Keratinocyte (primary cell): ENCODE results near the gene ZNF195.
"Not testable (repeated sequence)": the region's sequence is repeated elsewhere in the genome, so short reads cannot be mapped to it uniquely, and the experiment has no call there.

Source experiments
- CTCF ChIP-seq, 3 experiments: IDR thresholded peaks in 1 of 3; conservative IDR thresholded peaks in 1 of 3; optimal IDR thresholded peaks in 1 of 3; 2 replicates in 2 of 3; 3 replicates in 1 of 3; pipeline versions ENCODE3 to v1.5.1; 2011; ENCODE audit warnings: low read length in 3 of 3, mild to moderate bottlenecking in 3 of 3, moderate library complexity in 2 of 3, control low read depth in 1 of 3, inconsistent platforms in 1 of 3; ENCODE audit not compliant: insufficient read depth in 2 of 3; ENCODE audit errors: extremely low read depth in 1 of 3
- EZH2 ChIP-seq: IDR thresholded peaks from one replicate; pipeline ENCODE4 v1.6.1; 2012; ENCODE audit warnings: inconsistent platforms, mild to moderate bottlenecking, low read length, moderate library complexity

- TF ChIP-seq EZH2; CTCF (optimal IDR thresholded peaks at IDR 0.05 in 1 of 3, IDR thresholded peaks at IDR 0.05 in 1 of 3, conservative IDR thresholded peaks at IDR 0.05 in 1 of 3; ENCODE audit: extremely low read depth in 1 of 3, insufficient read depth in 2 of 3, low read length in 3 of 3): not testable (repeated sequence)
Observed at GRCh38 chr11:3328503-3328902, 50.4 kb downstream of the ZNF195 start.
